GM12892 (cell line): ENCODE results near the gene AKAP13.

Experiments
- POLR2A ChIP-seq: IDR thresholded peaks from 2 replicates; pipeline ENCODE4 v1.6.1; 2011; ENCODE audit warnings: low read depth, low read length, control low read depth
- POLR2AphosphoS5 ChIP-seq: IDR thresholded peaks from 2 replicates; pipeline ENCODE4 v1.6.1; 2011; ENCODE audit warnings: low read depth, low read length, control low read depth
- TAF1 ChIP-seq: IDR thresholded peaks from 2 replicates; pipeline ENCODE4 v1.6.1; 2011; ENCODE audit warnings: low read depth, mild to moderate bottlenecking, control low read depth, low read length, borderline replicate concordance

DNA sequence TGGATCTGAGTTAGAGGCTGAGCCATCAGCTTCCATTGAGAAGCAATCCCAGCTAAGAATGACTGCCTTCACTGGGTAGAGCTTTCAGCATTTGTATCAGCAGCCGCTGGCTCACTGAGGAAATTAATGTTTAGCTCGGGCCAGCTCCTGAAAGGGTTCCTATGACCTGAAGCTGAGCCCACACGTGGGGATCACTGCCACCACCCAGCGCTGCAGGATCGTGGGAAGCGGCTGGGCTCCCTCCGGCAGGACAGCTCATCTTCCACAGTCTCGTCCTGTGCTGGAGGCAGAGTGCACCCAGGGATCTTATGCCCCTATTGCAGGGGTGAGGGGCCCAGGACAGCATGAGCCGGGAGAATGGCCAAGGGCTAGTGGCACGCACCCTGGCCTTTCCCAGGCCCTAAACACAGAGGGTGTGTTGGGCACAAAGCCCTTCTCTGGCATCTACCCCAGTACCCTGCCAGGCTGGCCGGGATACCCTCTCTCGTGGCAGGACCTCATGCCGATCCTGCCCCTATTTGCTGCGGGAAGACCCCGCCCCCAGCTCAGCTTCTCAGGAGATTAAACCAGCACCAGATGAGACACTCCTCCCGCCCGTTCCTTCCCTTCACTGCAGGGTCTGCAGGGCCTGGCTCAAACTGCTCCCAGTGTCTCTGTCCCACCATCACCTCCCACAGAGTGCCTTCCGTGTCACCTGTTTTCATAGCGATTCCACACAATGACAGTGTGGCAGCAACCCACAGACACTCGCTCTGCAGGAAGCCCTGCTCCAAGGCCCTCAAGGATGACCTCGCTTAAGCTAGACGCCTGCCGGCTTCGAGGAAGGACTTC lies 385.8 kb downstream of the AKAP13 start:
- TF ChIP-seq POLR2A (no peak), POLR2AphosphoS5 (no peak), TAF1 (no peak)
